ENCODE measurements around the gene TBX18.

Gene TBX18

DNA sequence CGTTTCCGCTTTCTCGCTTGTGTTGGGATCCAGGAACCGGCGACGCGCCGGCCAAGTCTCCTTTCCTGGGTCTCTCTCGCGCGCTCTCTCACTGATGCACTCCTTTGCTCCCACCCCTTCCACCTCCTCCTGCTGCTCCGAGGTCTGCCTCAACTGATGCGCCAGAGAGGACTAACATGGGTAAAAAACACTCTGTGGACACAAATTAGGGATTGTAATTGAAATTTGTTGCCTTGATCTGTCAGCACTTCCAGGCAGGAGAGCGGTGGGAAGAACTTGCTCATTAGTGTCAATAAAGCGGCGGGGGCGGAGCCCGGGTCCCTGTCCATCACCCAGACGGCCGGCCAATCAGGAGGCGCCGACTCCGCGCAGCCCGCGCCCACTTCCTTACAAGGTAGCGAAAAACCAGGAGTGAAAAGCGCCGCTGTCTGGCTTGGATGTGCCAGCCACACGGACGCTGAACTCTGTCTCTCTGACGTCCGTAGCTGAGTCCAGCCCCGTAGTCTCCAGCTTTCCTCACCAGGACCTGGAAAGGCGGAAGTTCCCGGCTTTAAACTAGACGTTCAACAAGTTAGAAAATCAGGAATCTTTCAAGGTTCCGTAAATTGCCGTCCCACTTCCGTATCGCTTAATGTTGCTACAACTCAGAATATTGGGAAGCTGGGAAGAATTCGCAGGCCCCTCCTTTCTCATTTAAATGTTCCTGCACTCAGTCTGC lies at the start of gene TBX18:
TBX18 (minus strand) TSS at position 267 of the 718 bp plus-strand sequence. CDS start 417 bp downstream, outside the sequence.
- DNase-seq (ENCODE audit: low read depth), result no peak

GRCh38 chr6:84811351-84811750 lies 47.0 kb upstream of the TBX18 start:
- no peak for DNase-seq (ENCODE audit: low read depth)

DNA sequence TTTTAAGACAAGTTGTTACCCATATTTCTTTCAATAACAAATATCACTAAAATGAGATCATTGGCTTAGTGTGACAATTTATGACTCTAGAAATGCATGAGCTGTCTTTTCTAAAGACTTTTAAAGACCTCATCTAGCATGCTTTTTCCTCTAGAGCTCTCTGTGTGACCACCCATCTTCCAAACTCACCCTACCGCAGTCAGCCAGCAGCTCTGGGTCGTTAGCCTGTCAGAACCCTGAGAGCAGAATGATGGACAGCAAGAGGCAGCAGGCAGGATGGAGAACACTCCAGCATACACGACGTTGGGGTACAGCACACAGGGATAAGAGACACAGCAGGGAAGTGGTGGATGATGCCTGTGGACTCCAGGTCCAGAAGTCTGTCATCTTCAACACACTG lies 45.1 kb upstream of the TBX18 start:
- DNase-seq (ENCODE audit: low read depth), result no peak

DNA sequence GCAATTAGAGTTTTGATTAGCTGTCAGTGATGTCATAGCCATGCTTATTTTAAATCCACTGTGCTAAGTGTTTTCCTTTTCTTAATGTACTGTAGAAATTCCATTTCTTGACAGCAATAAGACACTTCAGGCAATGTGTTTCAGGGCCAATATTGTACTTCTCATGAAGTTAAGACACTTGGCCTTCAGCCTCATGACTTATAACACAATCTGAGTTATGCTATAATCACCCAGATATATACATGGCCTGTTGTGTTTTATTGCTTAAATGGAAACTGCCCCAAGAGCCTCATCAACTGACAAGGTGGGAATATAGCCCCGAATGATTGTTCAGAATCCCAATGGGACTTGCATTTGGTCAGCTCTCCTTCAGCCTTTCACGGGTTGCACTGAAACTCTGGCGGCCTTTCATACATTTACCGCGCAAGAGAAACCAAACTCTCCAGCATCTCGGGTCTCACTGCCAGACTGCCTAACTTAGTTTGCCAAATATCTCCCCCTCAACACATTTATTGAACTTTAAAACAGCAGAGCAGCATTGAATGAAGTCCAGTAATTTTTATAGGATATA lies 44.2 kb upstream of the TBX18 start:
- no peak for DNase-seq (ENCODE audit: low read depth)

- DNase-seq (ENCODE audit: low read depth), result no peak
Observed at GRCh38 chr6:84805145-84805544, 40.7 kb upstream of the TBX18 start.

DNA sequence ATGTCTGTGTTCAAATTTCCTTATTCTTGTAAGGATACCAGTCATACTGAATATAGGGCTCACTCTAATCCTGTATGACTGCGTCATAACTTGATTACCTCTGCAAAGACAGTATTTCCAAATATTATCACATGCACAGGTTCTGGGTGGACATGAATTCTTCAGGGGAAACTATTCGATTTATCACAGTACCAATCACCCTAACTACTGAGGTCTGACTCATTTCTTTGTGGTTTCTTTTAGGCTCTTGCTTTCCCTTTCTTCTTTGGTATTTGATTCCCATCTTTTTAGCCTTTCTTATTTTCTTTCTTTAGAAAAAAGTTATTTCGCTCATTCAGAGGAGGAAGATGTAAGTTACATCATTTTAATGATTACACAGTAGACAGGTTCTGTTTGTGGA lies 40.3 kb upstream of the TBX18 start:
- no peak for DNase-seq (ENCODE audit: low read depth)

- no peak for DNase-seq (ENCODE audit: low read depth)
Observed at GRCh38 chr6:84801250-84801649, 36.9 kb upstream of the TBX18 start.

- DNase-seq (ENCODE audit: low read depth), result no peak
Observed at GRCh38 chr6:84798257-84798656, 33.9 kb upstream of the TBX18 start.

DNA sequence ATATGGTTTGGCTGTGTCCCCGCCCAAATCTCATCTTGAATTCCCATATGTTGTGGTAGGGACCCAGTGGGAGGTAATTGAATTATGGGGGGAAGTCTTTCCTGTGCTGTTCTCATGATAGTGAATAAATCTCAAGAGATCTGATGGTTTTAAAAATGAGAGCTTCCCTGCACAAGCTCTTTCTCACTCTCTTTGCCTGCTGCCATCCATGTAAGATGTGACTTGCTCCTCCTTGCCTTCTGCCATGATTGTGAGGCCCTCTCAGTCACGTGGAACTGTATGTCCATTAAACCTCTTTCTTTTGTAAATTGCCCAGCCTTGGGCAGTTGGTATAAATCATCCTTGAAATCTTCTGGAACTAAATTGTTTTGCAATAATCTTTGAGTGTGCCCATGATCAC lies 31.9 kb upstream of the TBX18 start:
- DNase-seq (ENCODE audit: low read depth), result no peak

GRCh38 chr6:84791927-84792326 lies 27.5 kb upstream of the TBX18 start:
- no peak for DNase-seq (ENCODE audit: low read depth)

- no peak for DNase-seq (ENCODE audit: low read depth)
Observed at GRCh38 chr6:84791233-84791632, 26.8 kb upstream of the TBX18 start.

- no peak for DNase-seq (ENCODE audit: low read depth)
Observed at GRCh38 chr6:84789170-84789569, 24.8 kb upstream of the TBX18 start.

- no peak for DNase-seq (ENCODE audit: low read depth)
Observed at GRCh38 chr6:84788689-84789088, 24.3 kb upstream of the TBX18 start.

DNA sequence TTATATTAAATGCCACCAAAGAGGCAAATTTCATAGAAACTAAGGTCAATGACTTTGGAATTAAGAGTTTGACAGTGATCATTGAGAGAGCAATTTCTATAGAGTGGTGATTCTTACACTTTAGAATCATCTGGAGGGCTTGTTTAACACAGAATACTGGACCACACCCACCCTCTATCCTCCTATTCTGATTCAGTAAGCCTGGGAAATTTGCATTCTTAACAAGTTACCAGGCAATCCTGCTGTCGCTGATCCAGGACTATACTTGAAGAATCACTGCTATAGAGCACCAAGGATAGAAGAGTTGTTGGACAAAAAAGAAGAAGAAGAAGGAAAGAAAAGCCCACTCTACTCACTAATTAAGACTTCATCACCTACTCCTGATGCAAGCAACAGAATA lies 21.3 kb upstream of the TBX18 start:
- no peak for DNase-seq (ENCODE audit: low read depth)

DNA sequence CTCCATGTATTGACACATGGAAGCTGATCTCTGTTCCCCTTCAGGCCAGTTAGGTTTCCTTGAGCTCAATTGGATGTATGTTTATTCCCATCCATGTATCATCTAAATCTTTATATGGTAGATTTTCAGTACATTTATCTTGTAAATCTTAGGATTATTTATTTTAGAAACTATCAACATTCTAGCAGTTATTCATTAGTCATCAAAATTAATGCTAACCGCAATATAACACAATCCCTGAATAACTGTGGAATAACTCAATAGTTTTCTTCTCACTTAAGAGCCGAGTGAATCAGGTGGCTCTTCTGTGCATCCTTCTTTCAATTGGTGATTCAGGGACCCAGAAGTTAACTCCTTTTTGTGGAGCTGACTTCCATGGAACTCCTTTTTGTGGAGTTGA lies 15.5 kb upstream of the TBX18 start:
- no peak for DNase-seq (ENCODE audit: low read depth)

- DNase-seq (ENCODE audit: low read depth), result no peak
Observed at GRCh38 chr6:84779380-84779779, 15.0 kb upstream of the TBX18 start.

DNA sequence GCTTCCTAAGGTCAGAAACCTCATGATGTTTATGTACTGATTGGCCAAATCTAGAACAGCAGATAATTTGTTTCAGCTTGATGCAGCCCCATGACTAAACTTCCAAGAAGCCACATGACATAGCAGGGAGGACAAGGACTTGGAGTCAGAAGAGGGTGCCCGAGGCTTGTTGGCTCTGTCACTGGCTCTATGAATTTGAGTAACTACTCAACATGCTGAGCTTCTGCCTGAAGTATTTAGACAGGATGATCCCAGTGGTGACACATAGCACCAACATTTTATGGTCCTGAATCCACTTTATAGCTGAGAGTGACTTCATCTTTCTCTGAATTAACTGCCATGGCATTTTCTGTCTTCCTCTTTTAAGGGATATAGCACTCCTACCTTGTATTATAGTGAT lies 13.5 kb upstream of the TBX18 start:
- DNase-seq (ENCODE audit: low read depth), result no peak

GRCh38 chr6:84776392-84776791 lies 12.0 kb upstream of the TBX18 start:
- no peak for DNase-seq (ENCODE audit: low read depth)

- DNase-seq (ENCODE audit: low read depth), result no peak
Observed at GRCh38 chr6:84775751-84776150, 11.4 kb upstream of the TBX18 start.

DNA sequence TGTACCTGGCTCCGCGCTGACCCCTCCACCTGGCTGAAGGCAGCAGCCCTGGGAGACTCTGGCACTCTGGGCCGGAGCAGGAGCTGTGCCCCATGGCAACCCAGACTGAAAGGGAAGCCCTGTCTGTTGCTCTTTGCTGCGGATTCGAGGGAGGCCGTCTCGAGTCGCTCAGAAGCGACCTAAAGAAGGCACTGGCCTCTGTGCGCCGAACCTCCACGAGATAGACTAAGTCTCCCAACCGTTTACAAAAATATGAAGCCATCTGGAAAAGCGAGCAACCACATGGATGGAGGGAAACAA lies 10.5 kb upstream of the TBX18 start:
- no peak for DNase-seq (ENCODE audit: low read depth)

GRCh38 chr6:84774157-84774984 lies 10.0 kb upstream of the TBX18 start:
- peak; percentile 46 for DNase-seq (ENCODE audit: low read depth)

DNA sequence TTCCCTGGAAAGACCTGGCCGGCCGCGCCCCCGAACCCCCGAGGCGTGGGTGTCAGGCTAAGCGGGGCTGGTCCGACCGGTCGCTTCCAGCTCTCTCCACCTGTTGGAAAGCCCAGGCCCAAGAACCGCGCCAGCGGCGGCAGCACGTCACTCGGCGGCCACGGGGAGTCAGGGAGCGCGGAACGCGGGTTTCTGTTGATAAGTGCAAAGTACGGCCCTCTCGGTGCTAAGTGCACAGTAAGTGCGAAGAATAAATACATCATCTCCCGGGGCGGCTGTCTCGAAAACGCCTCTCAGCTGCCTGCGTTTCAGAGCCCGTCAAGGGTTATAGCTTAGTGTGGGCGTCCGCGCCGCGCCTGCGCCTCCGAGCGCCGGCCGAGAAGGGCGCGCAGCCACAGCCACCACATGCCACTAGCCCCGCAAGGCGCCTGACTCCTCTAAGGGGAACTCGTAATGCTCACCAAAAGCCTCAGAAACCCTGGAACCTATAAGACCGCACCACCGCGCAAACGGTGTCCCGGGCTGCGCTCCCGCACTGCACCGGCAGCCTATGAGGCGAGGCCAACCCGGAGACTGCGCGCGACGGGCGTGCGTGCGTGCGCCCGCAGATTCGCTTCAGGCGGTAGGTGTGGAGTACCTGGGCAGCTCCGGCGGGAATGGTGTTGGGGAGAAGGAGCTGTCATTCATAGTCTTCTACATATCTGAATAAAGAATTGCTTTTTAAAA lies 9.2 kb upstream of the TBX18 start:
- DNase-seq (ENCODE audit: low read depth), result no peak

DNA sequence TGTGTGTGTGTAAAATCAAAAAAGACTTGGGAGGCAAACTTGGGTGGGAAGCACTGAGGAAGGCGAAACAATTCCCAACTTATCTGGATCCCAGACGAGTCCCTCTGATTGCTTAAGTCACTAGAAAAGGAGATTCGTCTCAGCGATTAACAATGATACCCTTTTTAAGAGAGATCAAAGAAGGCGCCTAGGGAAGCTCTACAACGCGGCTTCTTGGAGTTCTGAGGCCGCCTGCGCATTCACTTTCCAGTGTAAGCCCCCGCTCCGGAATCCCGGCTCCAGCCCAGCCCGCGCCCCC lies 8.7 kb upstream of the TBX18 start:
- no peak for DNase-seq (ENCODE audit: low read depth)

Measured in activated T-cell treated with anti-CD3 and anti-CD28 coated beads for 48 hours (primary cell).